GM06990 (cell line): ENCODE data around the gene ABITRAM.
"Not testable (repeated sequence)": the region's sequence is repeated elsewhere in the genome, so short reads cannot be mapped to it uniquely, and the experiment has no call there.

Source experiments
- DNase-seq: peaks from one replicate; pipeline ENCODE4 v3.0.0-alpha.2; 2011; ENCODE audit not compliant: insufficient read length; ENCODE audit errors: extremely low read depth
- H3K27me3 ChIP-seq: replicated peaks from 2 replicates; pipeline ENCODE4 v1.6.0; 2011; ENCODE audit warnings: low read length; ENCODE audit not compliant: control insufficient read depth, insufficient read depth
- H3K36me3 ChIP-seq: 2 replicates; pipeline ENCODE4 v1.5.1; 2011; ENCODE audit warnings: low read length; ENCODE audit not compliant: control insufficient read depth, insufficient read depth
- H3K4me3 ChIP-seq: replicated peaks from 2 replicates; pipeline ENCODE4 v1.5.1; 2011; ENCODE audit warnings: low read depth, mild to moderate bottlenecking, control low read depth, low read length
- CTCF ChIP-seq: IDR thresholded peaks from 2 replicates; pipeline ENCODE4 v1.5.1; 2011; ENCODE audit warnings: low read length, control low read depth, mild to moderate bottlenecking, inconsistent platforms; ENCODE audit not compliant: insufficient read depth, poor library complexity, severe bottlenecking

The ABITRAM gene

GRCh38 chr9:108894225-108894997, 39.8 kb upstream of the ABITRAM start:
- Histone ChIP-seq H3K4me3 (no peak overlapping the region), H3K36me3 (peaks cover 16% of the 10 kb centered on the region), H3K27me3 (no peaks in the 10 kb centered on the region)
- DNase-seq, result no peak
- TF ChIP-seq CTCF, result no peak

- Histone ChIP-seq H3K4me3 (no peak overlapping the region), H3K36me3 (peaks cover 9% of the 10 kb centered on the region), H3K27me3 (no peaks in the 10 kb centered on the region)
- no peak for DNase-seq
- TF ChIP-seq CTCF, result no peak
These were observed 36.7 kb upstream of the ABITRAM start for GRCh38 chr9:108897324-108898096.

- not testable (repeated sequence) for DNase-seq, H3K36me3 ChIP-seq, H3K4me3 ChIP-seq
These were observed 35.0 kb upstream of the ABITRAM start for GRCh38 chr9:108899023-108899695.

GRCh38 chr9:108900176-108900575, 34.0 kb upstream of the ABITRAM start:
- TF ChIP-seq CTCF, result no peak
- Histone ChIP-seq H3K27me3 (no peaks in the 10 kb centered on the region), H3K36me3 (peaks cover 4% of the 10 kb centered on the region), H3K4me3 (no peak overlapping the region)
- no peak for DNase-seq

More at GRCh38 chr9:108899023-108899695, 35.0 kb upstream of the ABITRAM start:
- H3K27me3 ChIP-seq, result not testable (repeated sequence)

GRCh38 chr9:108903420-108904103, 30.6 kb upstream of the ABITRAM start:
- no peak for TF ChIP-seq CTCF
- Histone ChIP-seq H3K4me3 (no peak overlapping the region), H3K27me3 (no peaks in the 10 kb centered on the region), H3K36me3 (peaks cover 4% of the 10 kb centered on the region)
- no peak for DNase-seq
